ENCODE data around the gene GREM2. TPM values are rescaled to one million over a fixed set of nuclear protein-coding genes. Genes with fewer than 3 reads are reported as not detected.

The GREM2 gene
- total and polyA plus RNA-seq, 10 of the 15 experiments (the other 5 are each of a cell fraction or from before 2014, with no cell fraction given): not detected

DNA sequence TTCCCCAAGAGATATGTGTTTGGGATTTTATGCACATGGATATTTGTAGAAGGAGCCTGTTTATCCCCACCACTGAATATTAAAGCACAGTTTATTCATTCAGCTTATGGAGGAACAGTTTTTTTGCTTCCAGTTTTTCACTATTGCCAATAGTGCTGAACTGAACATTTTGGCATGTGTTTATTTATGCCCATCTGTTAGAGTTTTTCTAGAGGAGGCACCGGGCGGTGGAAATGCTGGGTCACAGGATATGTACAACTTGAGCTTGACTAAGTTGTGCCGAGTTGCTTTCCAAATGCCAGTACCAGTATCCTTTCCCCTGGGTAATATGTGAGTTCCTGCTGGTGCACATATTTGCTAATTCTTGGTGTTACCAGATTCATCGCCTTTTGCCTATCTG lies 111.3 kb downstream of the GREM2 start:
- ATAC-seq (no peak), FAIRE-seq (no peak), DNase-seq (ENCODE audit: low read depth, low spot score) (no peak)
- Histone ChIP-seq H3K36me3 (ENCODE audit: control insufficient read depth in 2 of 2, insufficient read depth in 2 of 2, low read length in 1 of 2) (no peaks in the 10 kb centered on the region), H3K9ac (ENCODE audit: control insufficient read depth, insufficient read depth, low read length) (no peak overlapping the region), H3K27me3 (replicated peaks in 1 of 2; ENCODE audit: control insufficient read depth in 2 of 2, insufficient read depth in 2 of 2, low read length in 1 of 2) (no peaks in the 10 kb centered on the region), H3K9me3 (replicated peaks; ENCODE audit: control insufficient read depth, insufficient read depth, low read length) (no peaks in the 10 kb centered on the region), H3K4me2 (ENCODE audit: control insufficient read depth, insufficient read depth) (no peak overlapping the region), H3K4me1 (ENCODE audit: control insufficient read depth, insufficient read depth, low read length) (no peaks in the 10 kb centered on the region), H4K20me1 (ENCODE audit: control insufficient read depth, insufficient read depth) (no peaks in the 10 kb centered on the region), H3K4me3 (no peak overlapping the region), H3K27ac (ENCODE audit: control insufficient read depth, insufficient read depth) (no peak overlapping the region), H3K79me2 (ENCODE audit: control insufficient read depth, insufficient read depth, low read length) (no peaks in the 10 kb centered on the region), H2AFZ (ENCODE audit: control insufficient read depth, low read depth, low read length) (no peak overlapping the region)
- in situ Hi-C loops (cut with MboI) (no loop called here), intact Hi-C loops (cut with micrococcal nuclease; ENCODE audit: unreplicated experiment) (no loop called here)
- no peak for TF ChIP-seq EED (IDR thresholded peaks at IDR 0.05; ENCODE audit: low read depth)
- TF ChIP-seq, protein P1, sequence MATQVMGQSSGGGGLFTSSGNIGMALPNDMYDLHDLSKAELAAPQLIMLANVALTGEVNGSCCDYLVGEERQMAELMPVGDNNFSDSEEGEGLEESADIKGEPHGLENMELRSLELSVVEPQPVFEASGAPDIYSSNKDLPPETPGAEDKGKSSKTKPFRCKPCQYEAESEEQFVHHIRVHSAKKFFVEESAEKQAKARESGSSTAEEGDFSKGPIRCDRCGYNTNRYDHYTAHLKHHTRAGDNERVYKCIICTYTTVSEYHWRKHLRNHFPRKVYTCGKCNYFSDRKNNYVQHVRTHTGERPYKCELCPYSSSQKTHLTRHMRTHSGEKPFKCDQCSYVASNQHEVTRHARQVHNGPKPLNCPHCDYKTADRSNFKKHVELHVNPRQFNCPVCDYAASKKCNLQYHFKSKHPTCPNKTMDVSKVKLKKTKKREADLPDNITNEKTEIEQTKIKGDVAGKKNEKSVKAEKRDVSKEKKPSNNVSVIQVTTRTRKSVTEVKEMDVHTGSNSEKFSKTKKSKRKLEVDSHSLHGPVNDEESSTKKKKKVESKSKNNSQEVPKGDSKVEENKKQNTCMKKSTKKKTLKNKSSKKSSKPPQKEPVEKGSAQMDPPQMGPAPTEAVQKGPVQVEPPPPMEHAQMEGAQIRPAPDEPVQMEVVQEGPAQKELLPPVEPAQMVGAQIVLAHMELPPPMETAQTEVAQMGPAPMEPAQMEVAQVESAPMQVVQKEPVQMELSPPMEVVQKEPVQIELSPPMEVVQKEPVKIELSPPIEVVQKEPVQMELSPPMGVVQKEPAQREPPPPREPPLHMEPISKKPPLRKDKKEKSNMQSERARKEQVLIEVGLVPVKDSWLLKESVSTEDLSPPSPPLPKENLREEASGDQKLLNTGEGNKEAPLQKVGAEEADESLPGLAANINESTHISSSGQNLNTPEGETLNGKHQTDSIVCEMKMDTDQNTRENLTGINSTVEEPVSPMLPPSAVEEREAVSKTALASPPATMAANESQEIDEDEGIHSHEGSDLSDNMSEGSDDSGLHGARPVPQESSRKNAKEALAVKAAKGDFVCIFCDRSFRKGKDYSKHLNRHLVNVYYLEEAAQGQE (IDR thresholded peaks at IDR 0.05; ENCODE audit: low read depth, low read length): no peak
- TF ChIP-seq SREBF2 (IDR thresholded peaks at IDR 0.05; ENCODE audit: low read length): no peak
- TF ChIP-seq, protein P2, sequence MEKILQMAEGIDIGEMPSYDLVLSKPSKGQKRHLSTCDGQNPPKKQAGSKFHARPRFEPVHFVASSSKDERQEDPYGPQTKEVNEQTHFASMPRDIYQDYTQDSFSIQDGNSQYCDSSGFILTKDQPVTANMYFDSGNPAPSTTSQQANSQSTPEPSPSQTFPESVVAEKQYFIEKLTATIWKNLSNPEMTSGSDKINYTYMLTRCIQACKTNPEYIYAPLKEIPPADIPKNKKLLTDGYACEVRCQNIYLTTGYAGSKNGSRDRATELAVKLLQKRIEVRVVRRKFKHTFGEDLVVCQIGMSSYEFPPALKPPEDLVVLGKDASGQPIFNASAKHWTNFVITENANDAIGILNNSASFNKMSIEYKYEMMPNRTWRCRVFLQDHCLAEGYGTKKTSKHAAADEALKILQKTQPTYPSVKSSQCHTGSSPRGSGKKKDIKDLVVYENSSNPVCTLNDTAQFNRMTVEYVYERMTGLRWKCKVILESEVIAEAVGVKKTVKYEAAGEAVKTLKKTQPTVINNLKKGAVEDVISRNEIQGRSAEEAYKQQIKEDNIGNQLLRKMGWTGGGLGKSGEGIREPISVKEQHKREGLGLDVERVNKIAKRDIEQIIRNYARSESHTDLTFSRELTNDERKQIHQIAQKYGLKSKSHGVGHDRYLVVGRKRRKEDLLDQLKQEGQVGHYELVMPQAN (conservative IDR thresholded peaks at IDR 0.05): no peak
- TF ChIP-seq, protein P3, sequence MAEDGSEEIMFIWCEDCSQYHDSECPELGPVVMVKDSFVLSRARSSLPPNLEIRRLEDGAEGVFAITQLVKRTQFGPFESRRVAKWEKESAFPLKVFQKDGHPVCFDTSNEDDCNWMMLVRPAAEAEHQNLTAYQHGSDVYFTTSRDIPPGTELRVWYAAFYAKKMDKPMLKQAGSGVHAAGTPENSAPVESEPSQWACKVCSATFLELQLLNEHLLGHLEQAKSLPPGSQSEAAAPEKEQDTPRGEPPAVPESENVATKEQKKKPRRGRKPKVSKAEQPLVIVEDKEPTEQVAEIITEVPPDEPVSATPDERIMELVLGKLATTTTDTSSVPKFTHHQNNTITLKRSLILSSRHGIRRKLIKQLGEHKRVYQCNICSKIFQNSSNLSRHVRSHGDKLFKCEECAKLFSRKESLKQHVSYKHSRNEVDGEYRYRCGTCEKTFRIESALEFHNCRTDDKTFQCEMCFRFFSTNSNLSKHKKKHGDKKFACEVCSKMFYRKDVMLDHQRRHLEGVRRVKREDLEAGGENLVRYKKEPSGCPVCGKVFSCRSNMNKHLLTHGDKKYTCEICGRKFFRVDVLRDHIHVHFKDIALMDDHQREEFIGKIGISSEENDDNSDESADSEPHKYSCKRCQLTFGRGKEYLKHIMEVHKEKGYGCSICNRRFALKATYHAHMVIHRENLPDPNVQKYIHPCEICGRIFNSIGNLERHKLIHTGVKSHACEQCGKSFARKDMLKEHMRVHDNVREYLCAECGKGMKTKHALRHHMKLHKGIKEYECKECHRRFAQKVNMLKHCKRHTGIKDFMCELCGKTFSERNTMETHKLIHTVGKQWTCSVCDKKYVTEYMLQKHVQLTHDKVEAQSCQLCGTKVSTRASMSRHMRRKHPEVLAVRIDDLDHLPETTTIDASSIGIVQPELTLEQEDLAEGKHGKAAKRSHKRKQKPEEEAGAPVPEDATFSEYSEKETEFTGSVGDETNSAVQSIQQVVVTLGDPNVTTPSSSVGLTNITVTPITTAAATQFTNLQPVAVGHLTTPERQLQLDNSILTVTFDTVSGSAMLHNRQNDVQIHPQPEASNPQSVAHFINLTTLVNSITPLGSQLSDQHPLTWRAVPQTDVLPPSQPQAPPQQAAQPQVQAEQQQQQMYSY (CRISPR knock-in tag; IDR thresholded peaks at IDR 0.05): no peak
- TF ChIP-seq TARDBP (IDR thresholded peaks at IDR 0.05; ENCODE audit: borderline replicate concordance): no peak
- TF ChIP-seq, protein P4, sequence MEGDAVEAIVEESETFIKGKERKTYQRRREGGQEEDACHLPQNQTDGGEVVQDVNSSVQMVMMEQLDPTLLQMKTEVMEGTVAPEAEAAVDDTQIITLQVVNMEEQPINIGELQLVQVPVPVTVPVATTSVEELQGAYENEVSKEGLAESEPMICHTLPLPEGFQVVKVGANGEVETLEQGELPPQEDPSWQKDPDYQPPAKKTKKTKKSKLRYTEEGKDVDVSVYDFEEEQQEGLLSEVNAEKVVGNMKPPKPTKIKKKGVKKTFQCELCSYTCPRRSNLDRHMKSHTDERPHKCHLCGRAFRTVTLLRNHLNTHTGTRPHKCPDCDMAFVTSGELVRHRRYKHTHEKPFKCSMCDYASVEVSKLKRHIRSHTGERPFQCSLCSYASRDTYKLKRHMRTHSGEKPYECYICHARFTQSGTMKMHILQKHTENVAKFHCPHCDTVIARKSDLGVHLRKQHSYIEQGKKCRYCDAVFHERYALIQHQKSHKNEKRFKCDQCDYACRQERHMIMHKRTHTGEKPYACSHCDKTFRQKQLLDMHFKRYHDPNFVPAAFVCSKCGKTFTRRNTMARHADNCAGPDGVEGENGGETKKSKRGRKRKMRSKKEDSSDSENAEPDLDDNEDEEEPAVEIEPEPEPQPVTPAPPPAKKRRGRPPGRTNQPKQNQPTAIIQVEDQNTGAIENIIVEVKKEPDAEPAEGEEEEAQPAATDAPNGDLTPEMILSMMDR (IDR thresholded peaks at IDR 0.05 in 2 of 3, conservative IDR thresholded peaks at IDR 0.05 in 1 of 3; ENCODE audit: control insufficient read depth in 2 of 3, extremely low read depth in 1 of 3, insufficient read depth in 1 of 3, low read depth in 3 of 3, low read length in 3 of 3): no peak
- no TSS peak for BruUV-seq (replicated peaks)
- ChIA-PET CTCF (no interaction called here), POLR2A (no interaction called here), RAD21 (ENCODE audit: unreplicated experiment) (no interaction called here), SMC1A (ENCODE audit: uncharacterized antibody, unreplicated experiment) (no interaction called here)
- 73% methylated on average over 4 of the region's 4 CpGs for WGBS (ENCODE audit: insufficient coverage, insufficient replicate concordance, low lambda C conversion rate, missing lambda C conversion rate)

Data from GM12878 (cell line).